HEK293T (cell line): Measurements from ENCODE around the gene STAM2.
"Not testable (repeated sequence)": the region's sequence is repeated elsewhere in the genome, so short reads cannot be mapped to it uniquely, and the experiment has no call there.

Source experiments
- CTCF ChIA-PET: fragments of 350-600 bp; formaldehyde crosslinking; extraction: SDS; loops from one replicate; lab custom pipeline; 2021; ENCODE audit warnings: antibody characterized with exemption, inconsistent platforms; lab: Yijun Ruan, JAX
- POLR2A ChIA-PET: fragments of 350-600 bp; formaldehyde crosslinking; extraction: SDS; loops from one replicate; lab custom pipeline; 2020; ENCODE audit warnings: antibody characterized with exemption, inconsistent platforms; lab: Yijun Ruan, JAX
- DNase-seq: peaks from one replicate; pipeline ENCODE4 v3.0.0; 2012; ENCODE audit warnings: mixed read lengths; ENCODE audit errors: extremely low spot score
- ARNT ChIP-seq: fragments of 450-650 bp; IDR thresholded peaks from 2 replicates; pipeline ENCODE4 v1.6.1; 2017; ENCODE audit warnings: mild to moderate bottlenecking
- BHLHE40 ChIP-seq: fragments of 450-650 bp; IDR thresholded peaks from 2 replicates; pipeline ENCODE4 v1.6.1; 2016; ENCODE audit warnings: mild to moderate bottlenecking, moderate library complexity, borderline replicate concordance
- CTBP1 ChIP-seq: fragments of 450-650 bp; IDR thresholded peaks from 2 replicates; pipeline ENCODE4 v1.6.1; 2016; ENCODE audit warnings: borderline replicate concordance
- ELF4 ChIP-seq: fragments of 450-650 bp; IDR thresholded peaks from 2 replicates; pipeline ENCODE4 v1.6.1; 2017; ENCODE audit warnings: antibody characterized with exemption
- FOXA1 ChIP-seq: fragments of 450-650 bp; IDR thresholded peaks from 2 replicates; pipeline ENCODE4 v1.6.1; 2016; ENCODE audit warnings: mild to moderate bottlenecking
- FOXK2 ChIP-seq: fragments of 450-650 bp; IDR thresholded peaks from 2 replicates; pipeline ENCODE4 v1.6.1; 2016; ENCODE audit warnings: mild to moderate bottlenecking
- FOXM1 ChIP-seq: fragments of 450-650 bp; IDR thresholded peaks from 2 replicates; pipeline ENCODE4 v1.6.1; 2017; ENCODE audit warnings: mild to moderate bottlenecking, borderline replicate concordance
- HDGF ChIP-seq: fragments of 450-650 bp; IDR thresholded peaks from 2 replicates; pipeline ENCODE4 v1.6.1; 2017; ENCODE audit warnings: antibody characterized with exemption, borderline replicate concordance
- L3MBTL2 ChIP-seq: fragments of 450-650 bp; conservative IDR thresholded peaks from 2 replicates; pipeline ENCODE4 v1.6.1; 2016; ENCODE audit warnings: mild to moderate bottlenecking
- LEF1 ChIP-seq: fragments of 450-650 bp; IDR thresholded peaks from 2 replicates; pipeline ENCODE4 v1.6.1; 2017; ENCODE audit warnings: mild to moderate bottlenecking, borderline replicate concordance
- NFRKB ChIP-seq: fragments of 450-650 bp; IDR thresholded peaks from 2 replicates; pipeline ENCODE4 v1.6.1; 2016; ENCODE audit warnings: mild to moderate bottlenecking, moderate library complexity
- SP1 ChIP-seq: fragments of 450-650 bp; IDR thresholded peaks from 2 replicates; pipeline ENCODE4 v1.6.1; 2017
- SUZ12 ChIP-seq: fragments of 450-650 bp; IDR thresholded peaks from 2 replicates; pipeline ENCODE4 v1.6.1; 2016; ENCODE audit warnings: mild to moderate bottlenecking
- TARDBP ChIP-seq: fragments of 450-650 bp; IDR thresholded peaks from 2 replicates; pipeline ENCODE4 v1.6.1; 2016
- ZNF384 ChIP-seq: fragments of 450-650 bp; IDR thresholded peaks from 2 replicates; pipeline ENCODE4 v1.6.1; 2016
- TF ChIP-seq, protein P1 (sequence below): fragments of 450-650 bp; IDR thresholded peaks from 2 replicates; pipeline ENCODE4 v1.6.1; 2016

Gene STAM2

DNA sequence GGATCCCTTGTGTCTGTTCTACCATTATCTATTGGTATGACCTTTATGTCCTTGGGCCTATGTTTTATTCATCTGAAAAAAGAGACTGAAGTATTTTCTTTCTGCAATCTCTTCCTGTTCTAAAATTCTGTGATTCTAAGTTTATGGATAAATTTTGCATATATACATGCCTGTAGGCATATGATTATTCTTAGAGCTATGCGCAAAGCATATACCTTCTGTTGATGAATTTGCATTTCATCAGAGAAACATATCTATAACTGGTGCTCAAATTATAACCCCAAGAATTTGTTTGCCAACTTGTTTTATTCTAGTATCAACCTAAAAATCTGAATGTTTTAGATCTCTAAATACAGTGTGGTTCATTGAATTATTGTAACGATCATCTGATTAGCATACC is 83.5 kb downstream of the STAM2 start:
- TF ChIP-seq LEF1 (no peak), FOXM1 (no peak)
- ChIA-PET CTCF (interaction anchor here (0.6 kb wide), 1 partner anchor 67 kb away, joined by 3 read pairs; no protein-coding TSS in a partner anchor), POLR2A (no interaction called here)
- no peak for DNase-seq

DNA sequence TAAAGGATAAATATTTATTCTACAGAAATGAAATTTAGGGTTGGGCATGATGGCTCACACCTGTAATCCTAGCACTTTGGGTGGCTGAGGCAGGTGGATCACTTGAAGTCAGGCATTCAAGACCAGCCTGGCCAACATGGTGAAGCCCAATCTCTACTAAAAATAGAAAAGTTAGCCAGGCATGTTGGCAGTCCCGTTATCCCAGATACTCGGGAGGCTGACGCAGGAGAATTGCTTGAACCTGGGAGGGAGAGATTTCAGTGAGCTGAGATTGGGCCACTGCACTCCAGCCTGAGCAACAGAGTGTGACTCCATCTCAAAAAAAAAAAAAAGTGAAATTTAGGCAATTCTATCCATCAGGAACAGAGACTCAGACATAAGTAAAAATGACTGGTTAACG is 84.8 kb downstream of the STAM2 start:
- DNase-seq, POLR2A ChIA-PET: not testable (repeated sequence)
- CTCF ChIA-PET, result interaction anchor here (1.4 kb wide), 1 partner anchor 626 kb away, joined by 3 read pairs; no protein-coding TSS in a partner anchor

DNA sequence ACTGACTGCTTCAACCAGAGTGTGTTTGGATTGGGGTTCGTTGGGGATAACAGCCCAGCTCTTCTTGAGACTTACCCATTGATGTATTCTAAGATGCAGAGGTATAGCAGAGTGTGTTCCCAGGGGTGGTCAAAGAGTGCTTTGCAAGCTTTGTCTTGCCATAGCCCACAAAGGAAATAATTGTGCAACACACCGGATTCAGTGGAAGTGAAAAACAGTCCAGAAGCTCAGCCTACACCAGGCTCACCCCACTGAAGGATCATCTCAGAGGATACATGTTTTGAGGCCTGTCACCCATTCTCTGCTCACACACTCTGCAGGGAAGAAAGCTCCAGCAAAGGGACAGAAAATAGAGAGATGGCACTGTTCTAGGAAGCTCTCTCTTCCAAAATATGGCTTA is 86.3 kb downstream of the STAM2 start:
- no peak for TF ChIP-seq ELF4
- no peak for TF ChIP-seq HDGF
- no peak for TF ChIP-seq SP1
- TF ChIP-seq SUZ12, result no peak
- no peak for TF ChIP-seq FOXM1
- TF ChIP-seq CTBP1, result no peak
- TF ChIP-seq LEF1, result no peak
- no peak for TF ChIP-seq TARDBP
- TF ChIP-seq, protein P1, sequence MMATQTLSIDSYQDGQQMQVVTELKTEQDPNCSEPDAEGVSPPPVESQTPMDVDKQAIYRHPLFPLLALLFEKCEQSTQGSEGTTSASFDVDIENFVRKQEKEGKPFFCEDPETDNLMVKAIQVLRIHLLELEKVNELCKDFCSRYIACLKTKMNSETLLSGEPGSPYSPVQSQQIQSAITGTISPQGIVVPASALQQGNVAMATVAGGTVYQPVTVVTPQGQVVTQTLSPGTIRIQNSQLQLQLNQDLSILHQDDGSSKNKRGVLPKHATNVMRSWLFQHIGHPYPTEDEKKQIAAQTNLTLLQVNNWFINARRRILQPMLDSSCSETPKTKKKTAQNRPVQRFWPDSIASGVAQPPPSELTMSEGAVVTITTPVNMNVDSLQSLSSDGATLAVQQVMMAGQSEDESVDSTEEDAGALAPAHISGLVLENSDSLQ, result no peak
- TF ChIP-seq FOXA1, result no peak
- no peak for TF ChIP-seq ARNT
- ChIA-PET CTCF (no interaction called here), POLR2A (interaction anchor here (1.4 kb wide), 1 partner anchor 10 kb away, joined by 3 read pairs; no protein-coding TSS in a partner anchor)
- no peak for DNase-seq

DNA sequence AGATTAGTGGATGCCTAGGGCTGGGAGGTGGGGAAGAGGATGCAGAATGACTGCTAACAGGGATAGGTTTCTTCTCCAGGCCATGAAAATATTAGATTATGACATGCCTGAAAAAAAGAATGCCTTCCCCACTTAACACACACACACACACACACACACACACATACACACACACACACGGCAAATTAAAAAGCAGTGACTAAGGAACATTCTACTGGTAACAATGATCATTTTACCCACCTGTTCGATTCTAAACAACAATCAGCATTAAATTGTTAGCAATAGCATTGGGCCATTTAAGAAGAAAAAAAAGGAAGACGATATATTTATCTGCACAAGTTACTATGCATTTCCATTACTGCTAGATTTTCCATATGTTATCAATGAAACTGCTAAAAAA is 87.6 kb downstream of the STAM2 start:
- ChIA-PET CTCF (no interaction called here), POLR2A (no interaction called here)
- no peak for DNase-seq
- TF ChIP-seq HDGF (no peak), FOXM1 (no peak), ARNT (no peak), FOXK2 (no peak), ZNF384 (no peak), BHLHE40 (no peak), L3MBTL2 (no peak), ELF4 (no peak)

DNA sequence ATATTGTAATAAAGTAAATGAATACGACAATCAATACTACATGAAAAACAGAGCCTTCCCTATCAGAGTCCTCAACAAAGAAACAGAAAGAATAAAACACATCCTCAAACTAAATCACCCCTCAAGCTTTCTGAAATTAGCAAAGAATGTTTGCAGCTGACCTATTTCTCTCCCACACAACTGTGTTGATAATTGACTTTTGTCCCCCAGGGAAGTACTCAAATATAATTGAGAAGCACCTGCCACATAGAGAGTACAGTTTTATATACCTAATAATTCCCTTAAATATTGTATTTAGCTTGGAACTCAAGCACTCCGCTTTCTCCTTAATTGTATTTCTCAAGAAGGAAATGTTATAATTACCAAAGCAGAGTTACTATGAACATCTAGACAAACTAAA is 89.3 kb downstream of the STAM2 start:
- ChIA-PET POLR2A (no interaction called here), CTCF (no interaction called here)
- no peak for DNase-seq
- TF ChIP-seq ARNT (no peak), LEF1 (no peak), TARDBP (no peak), L3MBTL2 (no peak), BHLHE40 (no peak), SUZ12 (no peak), CTBP1 (no peak)

DNA sequence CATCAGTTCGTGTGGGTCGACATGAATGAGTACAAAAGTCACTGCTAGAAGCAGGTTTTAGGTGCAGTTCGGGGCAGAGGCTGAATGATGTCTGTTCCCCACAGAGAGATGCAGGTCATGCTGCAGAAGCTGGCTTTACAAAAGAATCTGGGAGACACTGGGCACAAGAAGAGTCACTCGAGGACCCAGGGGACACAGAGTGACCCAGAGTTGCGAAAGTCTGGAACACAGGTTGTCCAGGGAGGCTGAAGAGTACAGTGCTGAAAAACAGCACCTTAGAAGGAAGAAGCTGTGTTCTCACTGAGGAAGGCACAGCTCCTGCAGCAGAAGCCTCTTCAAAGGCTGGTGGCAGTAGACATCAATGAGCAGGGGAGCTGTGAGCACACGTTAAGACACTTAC is 91.5 kb downstream of the STAM2 start:
- ChIA-PET POLR2A (interaction anchor here (0.6 kb wide), 2 partner anchors 13 to 256 kb away, joined by 3 read pairs; partner anchors contain the start of gene ARL5A), CTCF (no interaction called here)
- TF ChIP-seq HDGF (no peak), ZNF384 (no peak), ARNT (no peak), TARDBP (no peak), CTBP1 (no peak), L3MBTL2 (no peak), FOXA1 (no peak), FOXM1 (no peak), FOXK2 (no peak), BHLHE40 (no peak), SUZ12 (no peak)
- TF ChIP-seq, protein P1, result no peak
- DNase-seq, result no peak

DNA sequence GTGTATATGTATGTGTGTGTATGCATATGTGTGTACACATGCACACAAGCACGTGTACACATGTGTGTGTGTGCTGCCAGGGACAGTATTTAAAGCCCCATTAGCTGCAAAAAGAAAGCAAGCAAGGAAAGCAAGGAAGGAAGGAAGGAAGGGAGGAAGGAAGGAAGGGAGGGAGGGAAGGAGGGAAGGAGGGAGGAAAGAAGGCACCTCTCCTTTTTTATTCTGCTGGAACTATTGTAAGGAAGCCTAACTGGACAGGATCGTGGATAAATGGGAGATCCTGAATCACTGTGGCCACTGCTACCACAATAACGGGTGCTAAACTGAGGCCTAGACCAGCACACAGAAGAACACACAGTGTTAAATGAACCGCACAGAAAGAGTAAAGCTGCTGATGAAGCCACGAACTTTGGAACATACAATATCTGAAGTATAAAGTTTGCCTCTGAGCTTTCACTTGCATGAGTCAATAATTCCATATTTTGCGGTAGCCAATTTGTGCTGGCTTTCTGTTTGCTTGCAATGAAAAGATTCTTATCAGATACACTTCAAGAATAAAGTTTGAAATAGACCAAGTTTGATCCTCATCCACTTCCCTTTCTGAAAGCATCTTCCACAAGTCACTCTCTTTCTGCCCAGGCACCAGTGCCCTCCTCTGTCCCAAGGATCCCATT is 92.2 kb downstream of the STAM2 start:
- ChIA-PET POLR2A (no interaction called here), CTCF (no interaction called here)
- no peak for TF ChIP-seq HDGF
- TF ChIP-seq FOXM1, result no peak
- no peak for TF ChIP-seq FOXA1
- TF ChIP-seq ARNT, result no peak
- no peak for TF ChIP-seq BHLHE40
- TF ChIP-seq CTBP1, result no peak
- TF ChIP-seq, protein P1, result no peak
- TF ChIP-seq NFRKB, result no peak
- TF ChIP-seq LEF1, result no peak
- TF ChIP-seq L3MBTL2, result no peak
- TF ChIP-seq ZNF384, result no peak
- no peak for DNase-seq
